ENCODE data around the gene TMCO4.
"Not testable (repeated sequence)": the region's sequence is repeated elsewhere in the genome, so short reads cannot be mapped to it uniquely, and the experiment has no call there.

TMCO4 gene

DNA sequence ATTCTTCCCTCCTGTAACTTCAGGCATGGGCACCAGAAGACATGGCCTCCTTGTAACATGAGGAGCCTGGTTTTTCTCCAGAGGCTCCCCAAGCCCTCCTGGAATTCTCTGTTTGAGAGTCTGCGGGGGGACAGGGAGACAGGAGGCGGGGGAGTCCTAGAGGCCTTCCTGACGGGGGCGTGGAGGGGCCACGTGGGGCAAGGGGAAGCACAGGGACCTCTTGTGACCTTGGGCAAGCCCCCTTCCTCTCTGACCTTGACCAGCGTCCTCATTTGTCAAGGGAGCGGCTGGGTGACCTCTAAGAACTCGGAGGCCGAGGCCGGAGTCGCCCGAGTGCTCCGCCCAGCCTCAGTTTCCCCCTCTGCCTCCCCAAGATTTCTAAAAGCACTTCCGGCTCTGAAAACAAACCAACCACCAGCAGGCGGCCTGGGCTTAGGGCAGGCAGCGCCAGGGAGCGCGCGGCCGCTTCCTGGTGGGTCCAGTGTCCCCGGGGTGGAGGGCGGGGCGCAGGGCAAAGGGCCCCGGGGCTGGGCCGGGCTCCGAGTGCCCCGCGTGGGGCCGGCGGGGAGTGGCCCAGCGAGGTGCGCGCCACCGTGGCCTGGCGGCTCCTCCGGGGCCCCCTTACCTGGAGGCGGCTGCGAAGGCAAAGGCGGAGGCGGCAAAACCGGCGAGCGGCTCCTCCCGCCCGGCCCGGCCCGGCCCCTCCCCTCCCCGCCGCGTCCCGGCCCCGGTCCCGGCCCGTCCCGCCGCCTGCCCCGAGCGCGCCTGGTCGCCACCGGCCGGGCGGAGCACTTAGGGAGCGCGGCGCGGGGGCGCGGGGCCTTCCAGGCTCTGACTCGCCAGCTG, at the start of gene TMCO4:
TMCO4 (minus strand) TSS at position 687 of the 846 bp plus-strand sequence. CDS start 19,158 bp downstream, outside the sequence.
- peak; percentile 79 for DNase-seq (ENCODE audit: low spot score)

DNA sequence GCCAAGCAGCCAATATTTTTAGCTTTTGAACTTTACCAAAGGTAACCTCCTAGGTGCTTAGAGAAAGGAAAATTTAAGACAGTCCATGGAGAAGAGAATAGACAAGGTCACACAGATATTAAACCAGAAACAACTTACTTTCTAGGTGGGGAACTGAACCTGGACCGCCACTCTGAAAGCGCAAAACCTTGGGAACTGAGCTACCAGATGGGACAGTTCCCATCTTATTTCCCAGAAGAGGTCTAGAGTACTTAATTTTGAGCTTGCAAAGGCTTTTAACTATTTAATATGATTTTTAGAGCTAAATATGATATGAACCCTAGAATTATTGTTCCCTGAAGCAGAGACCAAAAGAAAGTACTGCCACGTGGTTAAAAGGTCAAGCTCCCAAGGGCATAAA, 49.6 kb upstream of the TMCO4 start:
- not testable (repeated sequence) for DNase-seq (ENCODE audit: low spot score)

DNA sequence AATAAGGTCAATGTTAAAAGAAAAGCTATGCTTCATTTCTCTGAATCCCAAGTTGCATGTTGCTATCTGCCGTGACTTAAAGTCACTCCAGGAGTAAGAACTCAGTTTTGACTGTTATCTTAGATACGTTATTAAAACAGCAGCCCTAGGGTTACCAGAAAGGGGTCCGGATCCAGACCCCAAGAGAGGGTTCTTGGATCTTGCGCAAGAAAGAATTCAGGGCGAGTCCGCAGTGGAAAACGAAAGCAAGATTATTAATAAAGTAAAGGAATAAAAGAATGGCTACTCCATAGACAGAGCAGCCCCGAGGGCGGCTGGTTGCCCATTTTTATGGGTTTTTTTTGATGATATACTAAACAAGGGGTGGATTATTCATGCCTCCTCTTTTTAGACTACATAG, 47.6 kb upstream of the TMCO4 start:
- not testable (repeated sequence) for DNase-seq (ENCODE audit: low spot score)

DNA sequence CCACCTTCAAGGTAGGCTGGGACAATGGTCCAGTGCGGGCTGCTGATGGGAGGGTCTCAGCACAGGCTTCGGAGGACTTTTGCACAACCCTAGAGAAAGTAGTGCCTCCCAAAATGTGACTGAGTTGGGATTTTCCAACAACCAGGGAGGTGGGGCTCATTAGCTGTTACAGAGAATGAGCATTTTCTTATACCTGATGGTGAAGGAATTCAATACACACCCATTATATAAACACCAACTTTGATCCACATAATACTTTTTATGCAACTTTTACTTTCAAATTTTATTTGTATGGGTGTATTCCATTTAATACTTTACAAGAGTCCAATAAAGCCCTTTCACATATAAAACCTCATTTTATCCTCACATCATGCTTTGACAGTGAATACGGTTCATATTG, 46.6 kb upstream of the TMCO4 start:
- no peak for DNase-seq (ENCODE audit: low spot score)

GRCh38 chr1:19845555-19845954, 45.8 kb upstream of the TMCO4 start:
- DNase-seq (ENCODE audit: low spot score): no peak

GRCh38 chr1:19844731-19845495, 45.2 kb upstream of the TMCO4 start:
- no peak for DNase-seq (ENCODE audit: low spot score)

GRCh38 chr1:19840228-19840627, 40.5 kb upstream of the TMCO4 start:
- no peak for DNase-seq (ENCODE audit: low spot score)

- no peak for DNase-seq (ENCODE audit: low spot score)
These were observed 38.1 kb upstream of the TMCO4 start for GRCh38 chr1:19837866-19838265.

DNA sequence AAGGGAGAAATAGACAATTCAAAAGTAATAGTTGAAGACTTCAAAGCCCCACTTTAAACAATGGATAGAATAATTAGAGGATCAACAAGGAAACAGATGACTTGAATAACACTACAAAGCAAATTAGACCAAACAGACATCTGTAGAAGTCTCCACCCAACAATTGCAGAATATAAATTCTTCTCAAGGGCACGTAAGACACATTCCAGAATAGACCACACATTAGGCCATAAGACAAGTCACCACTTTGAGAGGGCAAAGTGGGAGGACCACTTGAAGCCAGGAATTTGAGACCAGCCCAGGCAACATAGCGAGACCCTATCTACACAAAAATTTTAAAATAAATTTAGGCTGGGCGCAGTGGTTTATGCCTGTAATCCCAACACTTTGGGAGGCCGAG, 35.9 kb upstream of the TMCO4 start:
- DNase-seq (ENCODE audit: low spot score): no peak

DNA sequence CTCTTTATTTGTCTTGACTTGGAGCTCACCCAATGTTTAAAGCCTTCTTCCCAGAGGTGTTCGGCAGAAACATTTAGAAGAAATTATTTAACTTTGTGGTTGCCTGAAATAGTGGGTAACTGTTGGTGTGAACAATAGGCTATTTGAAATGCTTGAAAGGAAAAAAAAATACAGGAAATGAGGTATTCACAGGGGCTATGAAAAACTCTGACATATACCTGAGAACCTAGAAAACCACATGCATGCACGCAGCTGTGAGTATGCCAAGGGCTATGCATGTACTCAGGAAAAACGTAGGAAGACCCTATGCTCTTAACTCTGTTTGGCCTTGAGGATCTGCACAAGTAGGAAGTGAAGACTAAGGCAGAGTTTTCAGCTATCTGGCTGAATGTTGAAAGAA, 31.7 kb upstream of the TMCO4 start:
- DNase-seq (ENCODE audit: low spot score): no peak

GRCh38 chr1:19828546-19828945, 28.8 kb upstream of the TMCO4 start:
- no peak for DNase-seq (ENCODE audit: low spot score)

DNA sequence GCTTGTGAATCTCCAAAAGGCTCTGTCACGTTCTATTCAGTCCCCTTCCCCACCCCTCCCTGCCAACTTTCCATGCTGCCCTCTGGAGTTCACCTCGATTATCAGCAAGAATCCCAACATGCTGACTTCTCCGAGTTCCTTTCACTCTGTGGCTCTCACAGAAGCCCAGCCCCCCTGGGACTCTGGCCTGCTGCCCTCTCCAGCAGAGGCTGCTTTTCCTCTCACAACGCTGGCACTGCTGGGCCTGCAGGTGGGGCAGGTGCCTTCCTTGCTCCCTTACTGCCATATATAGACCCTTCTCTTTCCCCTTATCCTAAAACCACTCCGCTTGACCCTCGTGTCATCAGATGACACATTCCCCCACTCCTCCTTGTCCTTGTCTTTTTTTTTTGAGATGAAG, 25.6 kb upstream of the TMCO4 start:
- DNase-seq (ENCODE audit: low spot score): no peak

DNA sequence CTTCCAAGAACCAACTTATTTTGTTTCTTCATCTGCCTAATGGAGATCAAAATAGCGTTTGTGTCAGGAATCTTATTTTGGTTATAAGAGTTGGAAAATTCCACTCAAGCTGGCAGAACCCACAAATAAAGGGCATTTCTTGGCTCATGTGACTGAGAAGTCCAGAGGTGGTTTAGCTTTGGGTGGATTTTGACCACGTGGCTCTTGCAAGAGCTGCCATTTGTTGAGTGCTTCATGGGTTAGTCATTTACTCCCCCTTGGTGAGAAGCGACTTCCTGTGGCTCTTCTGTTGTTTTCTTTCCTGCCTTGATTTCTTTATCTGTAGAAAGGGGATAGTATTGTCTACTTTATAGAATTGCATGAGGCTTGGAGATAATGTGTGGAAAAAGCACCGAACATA, 24.8 kb upstream of the TMCO4 start:
- DNase-seq (ENCODE audit: low spot score): no peak

DNA sequence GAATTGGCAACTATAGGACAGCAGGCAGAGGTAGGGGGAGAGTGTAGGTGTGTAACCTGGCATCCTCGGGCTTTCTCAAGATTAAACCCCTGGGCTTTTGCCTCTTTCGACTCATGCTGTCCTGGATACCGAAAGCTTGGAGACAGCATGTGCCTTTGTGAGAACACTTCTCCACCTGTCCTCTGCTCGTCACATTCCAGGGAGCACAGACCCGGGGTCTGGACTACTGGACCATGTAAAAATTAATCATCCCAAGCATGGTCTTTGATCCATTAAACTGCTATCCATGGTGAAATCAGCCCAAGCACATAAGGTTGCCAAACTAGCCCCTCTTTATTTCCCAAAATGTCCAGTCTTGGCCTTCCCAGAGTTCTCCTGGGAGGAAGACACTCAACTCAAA, 24.3 kb upstream of the TMCO4 start:
- no peak for DNase-seq (ENCODE audit: low spot score)

DNA sequence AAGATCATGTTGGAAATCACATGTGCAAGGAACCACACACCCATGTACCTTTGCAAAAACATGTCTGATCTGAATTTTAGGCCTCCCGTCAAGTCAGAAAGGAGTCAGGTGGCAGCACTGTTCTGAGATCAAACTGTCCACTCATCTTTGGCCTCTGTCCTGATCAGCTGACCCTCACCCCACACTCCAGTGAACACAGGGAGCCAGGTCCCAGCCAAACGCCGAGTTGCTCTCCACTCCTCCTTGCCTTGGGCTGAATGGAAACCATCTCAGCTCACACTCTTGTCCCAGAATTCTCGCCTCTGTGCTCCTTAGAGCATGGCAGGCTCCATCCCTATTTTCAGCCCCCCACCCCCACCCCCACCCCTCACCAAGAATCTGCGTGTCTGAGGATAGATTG, 20.0 kb upstream of the TMCO4 start:
- no peak for DNase-seq (ENCODE audit: low spot score)

DNA sequence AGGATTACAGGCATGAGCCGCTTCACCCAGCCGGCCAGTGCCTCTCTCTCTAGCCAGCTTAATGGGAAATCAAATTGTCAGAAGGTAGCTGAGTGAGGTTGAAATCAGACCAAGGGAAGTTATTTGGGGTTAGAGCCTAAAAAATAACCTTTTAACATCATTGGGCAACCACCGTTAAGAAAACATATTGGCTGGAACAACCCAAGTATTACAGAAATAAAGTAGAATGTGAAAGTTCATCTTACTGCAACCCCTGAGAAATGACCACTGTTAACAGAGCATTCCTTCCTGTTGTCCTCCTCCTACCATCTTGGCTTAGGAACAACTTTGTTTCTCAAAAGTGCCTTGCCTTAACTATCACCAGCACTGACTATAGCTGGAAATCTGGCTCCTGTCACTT, 18.6 kb upstream of the TMCO4 start:
- no peak for DNase-seq (ENCODE audit: low spot score)

DNA sequence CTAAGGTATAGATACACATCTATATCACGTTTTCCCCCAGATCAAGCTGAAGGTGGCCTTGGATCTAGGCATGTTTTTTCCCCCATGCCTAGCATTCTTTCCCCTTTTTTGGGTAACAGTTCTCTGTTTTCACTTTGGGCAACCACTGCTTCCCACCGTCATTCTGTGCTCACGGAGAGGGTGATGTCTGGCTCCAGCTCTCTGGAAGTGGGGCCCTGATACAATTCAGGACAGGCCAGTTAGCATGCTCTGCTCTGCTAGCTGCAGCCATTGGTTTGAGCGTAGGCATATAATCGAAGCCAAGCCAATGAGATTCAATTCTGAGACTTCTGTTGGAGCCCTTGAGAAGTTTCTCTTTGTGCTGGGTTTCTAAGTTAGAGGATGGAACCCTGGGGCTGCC, 17.4 kb upstream of the TMCO4 start:
- DNase-seq (ENCODE audit: low spot score): no peak

- not testable (repeated sequence) for DNase-seq (ENCODE audit: low spot score)
These were observed 17.0 kb upstream of the TMCO4 start for GRCh38 chr1:19816737-19817086.

DNA sequence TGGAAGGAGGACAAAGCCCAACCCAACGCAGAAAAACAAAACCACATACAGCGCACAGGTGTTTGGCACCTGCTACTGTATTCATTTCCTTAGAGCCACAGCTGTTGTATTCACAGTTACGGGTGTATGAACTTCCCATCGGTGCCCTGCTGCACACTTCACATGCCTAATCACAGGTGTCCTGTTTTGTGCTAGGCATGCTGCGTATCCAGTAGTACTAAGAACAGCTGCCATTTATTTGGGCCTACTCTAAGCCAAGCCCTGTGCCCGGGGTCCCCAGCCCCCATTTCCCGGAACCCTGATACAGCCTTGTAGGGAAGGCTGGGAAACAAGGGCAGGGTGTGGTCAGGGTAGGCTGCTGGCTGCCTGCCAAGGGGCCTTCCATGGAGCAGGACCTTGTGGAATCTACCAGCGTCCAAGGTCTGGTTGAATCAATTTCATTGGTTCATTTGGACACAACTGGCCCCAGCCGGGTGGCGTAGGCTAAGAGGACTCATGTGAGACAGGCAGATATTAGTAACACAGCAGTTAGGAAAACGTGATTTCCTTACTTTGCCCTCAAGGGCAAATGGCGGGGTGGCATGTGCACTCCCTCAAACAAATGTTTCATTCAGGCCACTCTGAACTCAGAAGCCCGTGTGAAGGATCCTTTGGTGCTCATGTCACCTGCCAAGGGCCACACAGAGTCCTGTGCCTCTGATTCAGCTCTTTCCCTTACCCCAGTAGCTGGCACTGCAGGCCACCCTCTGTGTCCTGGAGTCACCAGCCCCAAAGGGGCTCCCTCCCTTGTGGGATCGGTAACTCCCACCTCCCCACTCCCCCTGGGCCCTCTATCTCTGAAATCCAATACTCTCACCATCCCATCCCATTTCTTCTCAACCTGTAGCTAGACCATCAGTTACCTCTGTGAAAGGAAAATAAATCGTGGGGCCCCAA, 16.4 kb upstream of the TMCO4 start:
- DNase-seq (ENCODE audit: low spot score): no peak

- no peak for DNase-seq (ENCODE audit: low spot score)
These were observed 15.2 kb upstream of the TMCO4 start, which contains the start of gene RNF186 for GRCh38 chr1:19814681-19815503. Gene RNF186 (minus strand): TSS chr1:19815283. CDS start chr1:19815101, 182 bp downstream.

GRCh38 chr1:19814244-19814661, 14.5 kb upstream of the TMCO4 start:
- DNase-seq (ENCODE audit: low spot score): no peak
